OCI-LY1 (cell line): Measurements from ENCODE around the gene ZNF557.

Experiments used
- CTCF ChIP-seq: fragments of 200-600 bp; sonication (generic), shearing (Covaris generic); IDR thresholded peaks from 2 replicates; pipeline ENCODE4 v1.5.1; 2017; ENCODE audit warnings: mild to moderate bottlenecking, antibody characterized with exemption, low read length, moderate library complexity, mixed read lengths
- EZH2 ChIP-seq: fragments of 200-600 bp; sonication (generic), shearing (Covaris generic); IDR thresholded peaks from 2 replicates; pipeline ENCODE4 v1.8.0; 2017; ENCODE audit warnings: borderline replicate concordance, mixed run types, mild to moderate bottlenecking, antibody characterized with exemption, low read length, moderate library complexity, mixed read lengths

GRCh38 chr19:7078008-7078407, 8.5 kb downstream of the ZNF557 start:
- TF ChIP-seq CTCF, result no peak
- TF ChIP-seq EZH2, result no peak
